ENCODE measurements around the gene BBS9. TPM values are rescaled to one million over a fixed set of nuclear protein-coding genes. Genes with fewer than 3 reads are reported as not detected.

BBS9 gene
- total RNA-seq, 1 experiment from 2014 or later = 26.4 TPM

GRCh38 chr7:33145156-33145555, 15.8 kb downstream of the BBS9 start:
- no peaks in the 10 kb centered on the region for H3K27me3 ChIP-seq (ENCODE audit: insufficient read depth, low read length)
- no peak overlapping the region for H3T11ph ChIP-seq (ENCODE audit: low read length)
- H2BK12ac ChIP-seq (ENCODE audit: insufficient read length, low read depth, low read length) = no peak overlapping the region
- no peak overlapping the region for H2AFZ ChIP-seq (ENCODE audit: low read length)
- no peak overlapping the region for H3K9ac ChIP-seq (ENCODE audit: extremely low read depth, insufficient read length, low read length)
- no peak overlapping the region for H3K18ac ChIP-seq (ENCODE audit: insufficient read length, low read depth, low read length)
- H3K23ac ChIP-seq (ENCODE audit: insufficient read length, low read depth, low read length) = no peak overlapping the region
- DNase-seq = no peak
- no CpG with 5 or more reads among the region's 5 CpGs for WGBS (ENCODE audit: extremely low coverage, insufficient read length, low lambda C conversion rate)
- no peak overlapping the region for H2BK120ac ChIP-seq (ENCODE audit: low read depth, low read length, poor library complexity, severe bottlenecking)
- H3K4me2 ChIP-seq (ENCODE audit: insufficient read depth, insufficient read length, low read length) = no peak overlapping the region
- no peaks in the 10 kb centered on the region for H3K9me3 ChIP-seq (ENCODE audit: control insufficient read depth, low read depth, low read length)
- TF ChIP-seq CTCF (conservative IDR thresholded peaks at IDR 0.05) = no peak
- no peak overlapping the region for H3K4me3 Mint-ChIP-seq
- H3K4me1 ChIP-seq (ENCODE audit: insufficient read depth, low read length) = no peaks in the 10 kb centered on the region; the same call in 1 of the 2 replicates
- no peak overlapping the region for H3K4ac ChIP-seq (ENCODE audit: low read depth, low read length)
- H3K14ac ChIP-seq (ENCODE audit: insufficient read depth, low read length) = no peak overlapping the region
- no peak overlapping the region for H2BK15ac ChIP-seq (ENCODE audit: low read depth, low read length)
- H3K27ac ChIP-seq (ENCODE audit: insufficient read length, low read depth, low read length) = no peak overlapping the region
- H4K8ac ChIP-seq (replicated peaks; ENCODE audit: insufficient read length, low read depth, low read length) = no peak overlapping the region
- H2AK5ac ChIP-seq (ENCODE audit: insufficient read length, low read length) = no peak overlapping the region
- H3K56ac ChIP-seq (ENCODE audit: insufficient read length, low read depth, low read length) = no peak overlapping the region
- H3K79me1 ChIP-seq (ENCODE audit: insufficient read depth, low read depth, low read length, poor library complexity, severe bottlenecking) = no peaks in the 10 kb centered on the region
- no peaks in the 10 kb centered on the region for H3K79me2 ChIP-seq (ENCODE audit: insufficient read depth, low read length)
- H3K9me3 Mint-ChIP-seq = peaks cover 8 to 14% of the 10 kb centered on the region in 2 experiments; a peak in 4 of 5 replicates
- no peak overlapping the region for H4K5ac ChIP-seq (ENCODE audit: insufficient read length, low read depth, low read length)
- H4K91ac ChIP-seq (ENCODE audit: insufficient read length, low read depth, low read length) = no peak overlapping the region
- H3K27me3 Mint-ChIP-seq (ENCODE audit: low read depth) = no peaks in the 10 kb centered on the region; the same call in 1 of the 2 replicates
- no peak overlapping the region for H2BK20ac ChIP-seq (ENCODE audit: low read depth, low read length, poor library complexity, severe bottlenecking)
- peaks cover 22 to 24% of the 10 kb centered on the region in 2 experiments for H3K4me1 Mint-ChIP-seq
- no peaks in the 10 kb centered on the region for H4K20me1 ChIP-seq (ENCODE audit: control insufficient read depth, insufficient read depth, insufficient read length)
- no peaks in the 10 kb centered on the region for H3K23me2 ChIP-seq (ENCODE audit: insufficient read length, low read depth, low read length, poor library complexity, severe bottlenecking)
- peaks cover 2 to 12% (median 4%) of the 10 kb centered on the region in 3 experiments; a peak in 5 of 7 replicates for H3K36me3 Mint-ChIP-seq (ENCODE audit: insufficient read depth in 1 of 3, low read depth in 3 of 3)
- H3K27ac Mint-ChIP-seq = no peak overlapping the region
- no peak overlapping the region for H2BK5ac ChIP-seq (ENCODE audit: insufficient read length, low read length)
